Dermis microvascular lymphatic vessel endothelial cell (primary cell): ENCODE results near the gene PTPRH. TPM values are rescaled to one million over a fixed set of nuclear protein-coding genes. Genes with fewer than 3 reads are reported as not detected.
"Not testable (repeated sequence)": the region's sequence is repeated elsewhere in the genome, so short reads cannot be mapped to it uniquely, and the experiment has no call there.

Experiments used
- DNase-seq, 2 donors: peaks; one replicate each; pipeline versions ENCODE4 v3.0.0 to v3.0.0-alpha.2; 2010; ENCODE audit warnings: low read depth in 2 of 2
- total RNA-seq: library from RNA; depleted of rRNA; stranded (reverse); fragments of >200 nt; gene quantifications from 2 replicates; pipeline ENCODE4 v1.2.1, GENCODE V29; 2014

Gene PTPRH
- total RNA-seq, 1 donor from 2014 or later: 0.13 TPM

GRCh38 chr19:55225415-55225958 is 16.2 kb upstream of the PTPRH start:
- no peak for DNase-seq

GRCh38 chr19:55224679-55225414 is 15.5 kb upstream of the PTPRH start:
- DNase-seq: not testable (repeated sequence)

- no peak for DNase-seq
Observed at GRCh38 chr19:55224038-55224665, 14.9 kb upstream of the PTPRH start.

DNA sequence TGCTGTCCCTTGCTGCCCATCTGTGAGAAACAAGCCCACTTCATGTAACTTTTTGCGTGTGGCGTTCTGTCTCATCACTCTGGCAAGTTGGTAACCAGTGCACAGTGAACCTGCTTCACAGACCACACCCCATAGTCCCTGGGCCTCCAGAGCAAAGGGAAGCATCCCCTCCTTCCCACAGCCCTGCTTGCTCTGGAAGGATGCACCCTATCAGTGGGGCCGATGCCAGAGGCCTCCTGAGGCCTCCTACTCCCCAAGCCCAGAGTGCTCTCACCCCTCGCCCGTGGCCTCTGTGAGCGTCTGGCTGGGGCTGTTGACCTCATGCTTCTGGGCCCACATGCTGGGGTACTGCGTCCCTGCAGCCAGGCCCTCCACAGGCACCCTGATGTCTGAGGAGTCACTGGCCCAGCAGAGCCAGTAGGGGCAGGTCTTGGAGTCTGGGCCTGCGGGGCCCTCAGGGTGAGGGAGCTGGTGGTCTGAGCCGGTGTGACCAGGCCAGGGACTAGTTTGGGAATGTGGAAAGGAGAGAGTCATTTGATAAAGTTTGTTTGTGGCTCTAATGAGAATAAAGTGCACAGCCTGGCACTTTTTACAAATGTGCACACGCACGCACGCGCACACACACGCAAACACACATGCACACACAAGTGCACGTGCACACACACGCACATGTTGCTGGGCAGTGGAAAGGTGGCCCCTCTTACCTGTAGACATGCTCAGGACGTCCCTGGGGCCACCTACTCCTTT is 14.2 kb upstream of the PTPRH start:
- DNase-seq: no peak

DNA sequence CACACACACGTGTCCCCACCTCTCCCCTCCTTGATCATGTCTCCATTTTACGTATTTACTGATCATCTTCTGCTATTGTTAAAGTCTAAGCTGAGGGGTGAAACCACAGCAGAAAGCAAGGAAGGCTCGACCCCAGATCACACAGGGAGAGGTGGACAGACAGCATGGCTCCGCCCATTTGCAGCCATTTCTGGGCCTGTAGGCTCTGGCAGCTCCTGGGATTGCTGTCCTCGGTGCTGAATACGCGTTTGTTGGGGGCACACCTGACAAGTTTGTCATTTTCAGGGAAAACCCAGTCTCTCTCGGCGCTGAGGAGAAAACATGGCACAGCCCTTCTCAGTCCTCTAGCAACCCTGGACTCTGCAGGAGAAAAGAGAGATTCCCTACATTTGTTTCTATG is 11.2 kb upstream of the PTPRH start:
- DNase-seq: no peak

GRCh38 chr19:55216461-55217198 is 7.3 kb upstream of the PTPRH start:
- peak; percentile 92 to 98 for DNase-seq

DNA sequence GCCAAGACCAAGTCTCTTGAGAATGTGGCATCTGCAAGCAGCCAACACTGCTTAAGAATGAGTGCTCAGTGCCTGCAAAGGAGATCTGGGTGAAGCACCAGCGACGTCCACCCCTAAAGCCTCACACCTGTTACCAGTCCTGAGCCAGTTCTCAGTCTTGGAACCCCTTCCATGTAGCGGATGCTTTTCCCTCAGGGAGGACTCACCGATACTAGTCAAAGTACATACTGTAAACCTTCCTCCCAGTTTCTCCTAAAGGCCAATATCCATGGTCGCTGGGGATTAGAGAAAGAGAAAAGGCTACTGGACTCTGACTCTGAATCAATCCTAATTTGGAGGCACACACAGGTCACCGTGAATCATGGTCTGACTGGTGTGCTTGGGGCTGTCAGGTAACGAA is 4.2 kb upstream of the PTPRH start:
- DNase-seq: no peak

DNA sequence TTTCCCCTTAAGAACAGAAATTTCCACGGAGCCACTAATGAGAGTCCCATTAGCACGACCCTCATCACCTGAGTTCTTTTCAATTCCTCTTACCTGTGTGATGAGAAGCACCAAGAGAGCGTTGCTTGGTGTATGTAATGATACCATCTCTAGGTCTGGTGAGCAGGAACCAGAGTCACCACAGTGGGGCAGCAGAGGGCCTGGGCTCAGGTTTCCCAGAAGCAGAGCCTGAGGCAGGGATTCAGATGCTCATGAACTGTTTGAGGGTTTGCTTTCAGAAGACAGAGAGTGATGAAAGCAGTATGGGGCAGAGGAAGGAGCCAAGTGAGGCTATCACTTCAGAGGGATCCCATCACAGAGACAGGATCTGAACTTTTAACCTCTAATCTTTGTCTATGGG is 3.1 kb upstream of the PTPRH start:
- peak in 1 of 2 donors; percentile 27 for DNase-seq

GRCh38 chr19:55209693-55210472 is 582 bp upstream of the PTPRH start:
- DNase-seq: peak in 1 of 2 donors; percentile 70

- peak in 1 of 2 donors; percentile 75 for DNase-seq
Observed at GRCh38 chr19:55206664-55207500, 2.4 kb downstream of the PTPRH start.

- DNase-seq: peak in 1 of 2 donors; percentile 24
Observed at GRCh38 chr19:55202199-55202598, 7.1 kb downstream of the PTPRH start.

DNA sequence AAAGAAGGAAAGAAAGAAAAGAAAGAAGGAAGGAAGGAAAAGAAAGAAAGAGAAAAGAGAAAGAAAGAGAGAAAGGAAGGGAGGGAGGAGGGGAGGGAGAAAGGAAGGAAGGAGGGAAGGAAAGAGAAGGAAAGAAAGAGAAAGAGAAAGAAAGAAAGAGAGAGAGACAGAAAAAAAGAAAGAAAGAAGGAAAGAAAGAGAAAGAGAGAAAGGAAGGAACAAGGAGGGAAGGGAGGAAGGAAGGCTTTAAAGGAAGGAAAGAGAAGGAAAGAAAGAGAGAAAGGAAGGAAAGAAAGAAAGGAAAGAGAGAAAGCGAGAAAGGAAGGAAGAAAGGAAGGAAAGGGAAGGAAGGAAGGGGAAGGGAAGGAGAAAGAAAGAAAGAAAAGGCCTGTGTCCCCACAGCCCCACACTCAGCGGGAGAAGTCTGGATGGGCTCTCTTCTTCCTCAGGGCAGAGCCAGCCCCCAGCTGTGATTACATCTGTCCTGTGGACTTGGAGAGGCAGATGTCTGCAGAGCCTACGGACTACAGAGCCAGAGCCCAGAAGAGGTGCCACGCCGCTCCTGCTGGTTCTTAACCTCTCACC is 9.6 kb downstream of the PTPRH start:
- no peak for DNase-seq

- no peak for DNase-seq
Observed at GRCh38 chr19:55198651-55199050, 10.7 kb downstream of the PTPRH start.

- no peak for DNase-seq
Observed at GRCh38 chr19:55197528-55197927, 11.8 kb downstream of the PTPRH start.

DNA sequence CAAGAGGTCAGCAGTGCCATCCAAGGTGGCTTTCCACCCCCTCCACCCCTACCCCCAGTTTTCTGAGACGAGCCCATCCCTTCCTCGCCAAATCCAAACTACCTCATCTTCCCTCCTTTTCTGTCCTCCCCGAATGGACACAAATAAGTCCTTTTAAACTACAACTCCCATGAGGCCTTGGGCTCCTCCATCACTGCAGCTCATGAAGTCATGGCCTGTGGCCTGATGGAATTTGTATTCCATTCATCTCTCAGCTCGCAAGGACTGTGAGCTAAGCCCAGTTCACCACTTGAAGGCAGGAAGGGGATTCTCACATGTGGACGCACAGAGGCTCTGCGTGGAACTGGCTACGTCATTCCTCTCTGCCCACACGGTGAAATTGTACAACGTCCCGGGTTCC is 12.5 kb downstream of the PTPRH start:
- DNase-seq: no peak

DNA sequence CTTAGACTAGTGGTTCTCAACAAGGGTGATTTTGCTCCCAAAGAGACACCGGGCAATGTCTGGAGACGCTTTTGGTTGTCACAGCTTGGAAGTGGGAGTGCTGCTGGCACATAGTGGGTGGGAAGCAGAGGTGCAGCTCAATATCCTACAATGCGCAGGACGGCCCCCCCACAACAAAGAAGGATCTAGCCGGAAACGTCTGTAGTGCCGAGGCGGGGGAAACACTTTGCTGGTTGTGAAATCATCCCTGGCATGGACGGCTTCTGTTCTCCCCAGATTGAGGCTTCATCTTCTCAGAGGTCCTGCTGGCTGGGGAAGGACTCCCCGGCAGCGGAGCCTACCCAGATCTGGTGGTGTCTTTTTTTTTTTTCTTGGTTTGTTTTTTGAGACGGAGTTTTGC is 15.8 kb downstream of the PTPRH start:
- DNase-seq: no peak

DNA sequence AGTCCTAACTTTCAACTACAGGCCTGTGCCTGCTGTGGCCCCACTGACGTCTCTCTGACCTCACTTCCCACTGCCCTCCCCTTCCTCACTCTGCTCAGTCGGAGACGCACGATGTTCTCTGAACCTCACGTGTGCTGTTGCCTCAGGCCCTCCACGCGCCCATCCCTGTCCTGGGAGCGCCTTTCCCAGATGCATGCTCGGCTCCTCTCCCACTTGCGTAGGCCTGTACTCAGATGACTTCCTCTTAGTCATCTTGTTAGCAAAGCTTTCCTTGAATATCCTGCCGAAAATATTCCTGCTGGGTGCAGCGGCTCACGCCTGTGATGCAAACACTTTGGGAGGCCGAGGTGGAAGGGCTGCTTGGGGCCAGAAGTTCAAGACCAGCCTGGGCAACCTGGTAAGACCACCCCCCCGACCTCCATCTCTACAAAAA is 19.9 kb downstream of the PTPRH start:
- DNase-seq: peak; percentile 54 to 82

GRCh38 chr19:55188625-55189024 is 20.7 kb downstream of the PTPRH start:
- DNase-seq: peak in 1 of 2 donors; percentile 21

DNA sequence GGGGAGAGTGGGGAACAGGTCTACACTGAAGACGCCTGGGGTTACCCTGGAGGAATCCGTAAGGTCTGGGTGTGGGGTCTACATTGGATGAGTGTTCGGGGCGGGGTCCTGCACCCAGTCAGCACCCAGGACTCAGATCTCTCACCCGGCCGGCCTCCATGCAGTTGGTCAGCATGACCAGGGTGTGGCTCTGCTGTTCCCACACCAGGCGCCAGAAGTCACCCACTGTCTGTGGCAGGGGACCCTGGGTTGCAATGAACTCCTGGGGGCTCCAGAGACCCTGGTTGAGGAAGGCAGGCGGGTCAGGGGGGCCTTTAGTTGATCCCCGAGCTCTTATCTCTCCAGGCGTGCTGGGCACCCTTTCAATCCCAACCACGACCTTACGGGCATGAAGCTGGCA is 23.2 kb downstream of the PTPRH start:
- no peak for DNase-seq
